Ovary (tissue), 9 donors: ENCODE measurements around the gene IQSEC1. TPM values are rescaled to one million over a fixed set of nuclear protein-coding genes. Genes with fewer than 3 reads are reported as not detected.

Experiments
- DNase-seq, 5 donors: peaks; one replicate each; pipeline ENCODE4 v3.0.0-alpha.2; 2019 to 2020
- H3K27ac ChIP-seq, 2 donors: fragments of 200-600 bp; one replicate each; pipeline versions ENCODE4 v1.5.1 to v1.8.0; 2019 to 2022
- H3K27me3 ChIP-seq: fragments of 200-600 bp; one replicate; pipeline ENCODE4 v1.8.0; 2022
- H3K36me3 ChIP-seq: fragments of 200-600 bp; sonication (generic); one replicate; pipeline ENCODE4 v1.5.1; 2019
- H3K4me1 ChIP-seq: one replicate; pipeline ENCODE4 v1.8.1; 2013; ENCODE audit warnings: mild to moderate bottlenecking, moderate library complexity; ENCODE audit not compliant: insufficient read depth
- H3K4me3 ChIP-seq: fragments of 200-600 bp; sonication (generic); one replicate; pipeline ENCODE4 v1.5.1; 2017
- H3K9me3 ChIP-seq, 2 donors: fragments of 200-600 bp in 1 of 2; sonication (generic) in 1 of 2; one replicate each; pipeline versions ENCODE4 v1.5.1 to v1.8.1; 2013 to 2019; ENCODE audit warnings: mild to moderate bottlenecking in 1 of 2, moderate library complexity in 1 of 2
- CTCF ChIP-seq, 3 donors: fragments of 450-650 bp in 2 of 3; fragments of 200-600 bp in 1 of 3; IDR thresholded peaks; one replicate each; pipeline versions ENCODE4 v1.5.1 to v1.8.0; 2016 to 2022; ENCODE audit warnings: antibody characterized with exemption in 3 of 3, mild to moderate bottlenecking in 1 of 3
- EP300 ChIP-seq: sonication (generic); formaldehyde crosslinking; IDR thresholded peaks from one replicate; pipeline ENCODE4 v1.6.1; 2017; ENCODE audit warnings: antibody characterized with exemption
- POLR2A ChIP-seq: fragments of 450-650 bp; IDR thresholded peaks from one replicate; pipeline ENCODE4 v1.6.1; 2017; ENCODE audit warnings: antibody characterized with exemption, mild to moderate bottlenecking, moderate library complexity
- WGBS, 3 donors: extraction: QIAGEN DNeasy Blood & Tissue Kit in 1 of 3; methylation state at CpG; one replicate each; pipeline versions ENCODE4 v1.1.5 to v1.1.7; 2013 to 2017; 5-methylcytosine and 5-hydroxymethylcytosine counted together
- intact Hi-C, 4 donors: fragments of 100-400 bp; cut with DNase I; formaldehyde crosslinking; loops; one replicate each; pipeline versions ENCODE4 v1.11.0 to v1.15.1; 2022 to 2023
- polyA plus RNA-seq, 2 donors: library from polyadenylated mRNA; stranded (reverse); fragments of 200-250 nt in 1 of 2; fragments of 350-450 nt in 1 of 2; fragmentation: Illumina TruSeq in 1 of 2; extraction: RNeasy Lipid Tissue Mini Kit (QIAGEN cat#74804) in 1 of 2; gene quantifications; one replicate each; pipeline ENCODE4 v1.2.3, GENCODE V29; 2013 to 2014
- total RNA-seq, 7 donors: library from RNA; depleted of rRNA in 2 of 7; stranded (reverse); fragments of >200 nt in 2 of 7; fragmentation: NEBNext Ultra II Directional in 3 of 7; extraction: Animal tissue kit (Norgen Biotek cat#: 25700) in 3 of 7; gene quantifications; one replicate each; pipeline versions ENCODE4 v1.1.0 to v1.2.4, GENCODE V29; 2016 to 2023
- donor health status: DM: no; HTN: no; CAD: no; lungs with moderate emphysema.
- donor health status: DM: no; HTN: no; CAD: no.
- donor health status: Bipolar disorder and iron deficiency.
- donor health status: DM: yes; HTN: yes; CAD: no.
- donor health status: DM: no; HTN: no; CAD: no.
- donor health status: DM: yes; HTN: yes; CAD: no.

The IQSEC1 gene
- total and polyA plus RNA-seq, 9 donors, result 20.9 to 55.4 (median 45.1) TPM

- intact Hi-C loops, result loop anchor here in 1 of 4 donors (2.0 kb wide), 1 partner anchor 27 kb away; no protein-coding TSS in a partner anchor
- DNase-seq, result no peak
- Histone ChIP-seq H3K4me1 (no peaks in the 10 kb centered on the region), H3K27ac (no peak overlapping the region), H3K36me3 (no peaks in the 10 kb centered on the region), H3K27me3 (no peaks in the 10 kb centered on the region), H3K9me3 (no peaks in the 10 kb centered on the region), H3K4me3 (no peak overlapping the region)
- no peak for TF ChIP-seq CTCF (IDR thresholded peaks at IDR 0.05)
- no peak for TF ChIP-seq POLR2A
- no peak for TF ChIP-seq EP300
- WGBS, 3 donors, result 39 to 49% (median 42%) methylated on average over 9 of the region's 9 CpGs
Measured at GRCh38 chr3:12893852-12894251, 179.4 kb downstream of the IQSEC1 start.

- no peaks in the 10 kb centered on the region for H3K27me3 ChIP-seq
- no peak for TF ChIP-seq POLR2A
- TF ChIP-seq CTCF (IDR thresholded peaks at IDR 0.05), result no peak
- no peak for TF ChIP-seq EP300
- H3K36me3 ChIP-seq, result no peaks in the 10 kb centered on the region
- no peak overlapping the region for H3K27ac ChIP-seq
- WGBS, 3 donors, result 18 to 31% (median 18%) methylated on average over 2 of the region's 2 CpGs
- intact Hi-C loops, result loop anchor here in 1 of 4 donors (2.0 kb wide), 1 partner anchor 26 kb away; no protein-coding TSS in a partner anchor
- no peaks in the 10 kb centered on the region for H3K9me3 ChIP-seq
- H3K4me1 ChIP-seq, result no peaks in the 10 kb centered on the region
- DNase-seq, result no peak
- H3K4me3 ChIP-seq, result no peak overlapping the region
Measured at GRCh38 chr3:12893247-12893646, 180.0 kb downstream of the IQSEC1 start.

GRCh38 chr3:12892840-12893189, 180.4 kb downstream of the IQSEC1 start:
- WGBS, 3 donors, result 27 to 49% (median 36%) methylated on average over 3 of the region's 3 CpGs
- Histone ChIP-seq H3K27ac (no peak overlapping the region), H3K27me3 (no peaks in the 10 kb centered on the region), H3K4me3 (no peak overlapping the region), H3K4me1 (no peaks in the 10 kb centered on the region), H3K36me3 (no peaks in the 10 kb centered on the region), H3K9me3 (no peaks in the 10 kb centered on the region)
- TF ChIP-seq CTCF (IDR thresholded peaks at IDR 0.05), result no peak
- no peak for TF ChIP-seq EP300
- TF ChIP-seq POLR2A, result no peak
- intact Hi-C loops, result loop anchor here in 1 of 4 donors (2.0 kb wide), 1 partner anchor 26 kb away; no protein-coding TSS in a partner anchor
- DNase-seq, result no peak

- H3K27ac ChIP-seq, result no peak overlapping the region
- no peaks in the 10 kb centered on the region for H3K9me3 ChIP-seq
- DNase-seq, result peak in 4 of 5 donors; percentile 54 to 61 (median 56)
- H3K27me3 ChIP-seq, result no peaks in the 10 kb centered on the region
- no peak overlapping the region for H3K4me3 ChIP-seq
- TF ChIP-seq CTCF (IDR thresholded peaks at IDR 0.05), result peak; percentile 84 to 93 (median 91)
- no peak for TF ChIP-seq EP300
- no peak for TF ChIP-seq POLR2A
- H3K4me1 ChIP-seq, result no peaks in the 10 kb centered on the region
- H3K36me3 ChIP-seq, result no peaks in the 10 kb centered on the region
- WGBS, 3 donors, result 2 to 7% (median 5%) methylated on average over 15 to 16 of the region's 16 CpGs
- intact Hi-C loops, result loop anchor here in 1 of 4 donors (2.0 kb wide), 1 partner anchor 25 kb away; no protein-coding TSS in a partner anchor
Measured at GRCh38 chr3:12891985-12892839, 181.0 kb downstream of the IQSEC1 start.
